ENCODE measurements around the gene DSC1. TPM values are rescaled to one million over a fixed set of nuclear protein-coding genes. Genes with fewer than 3 reads are reported as not detected.
A peak's percentile ranks its signal among the peaks of the same experiment; 100 is the strongest.
"Not testable (repeated sequence)": the region's sequence is repeated elsewhere in the genome, so short reads cannot be mapped to it uniquely, and the experiment has no call there.

The DSC1 gene
- total and polyA plus RNA-seq, 9 donors = under 0.01 to 9.4 (median 0.32) TPM; not detected in 5

DNA sequence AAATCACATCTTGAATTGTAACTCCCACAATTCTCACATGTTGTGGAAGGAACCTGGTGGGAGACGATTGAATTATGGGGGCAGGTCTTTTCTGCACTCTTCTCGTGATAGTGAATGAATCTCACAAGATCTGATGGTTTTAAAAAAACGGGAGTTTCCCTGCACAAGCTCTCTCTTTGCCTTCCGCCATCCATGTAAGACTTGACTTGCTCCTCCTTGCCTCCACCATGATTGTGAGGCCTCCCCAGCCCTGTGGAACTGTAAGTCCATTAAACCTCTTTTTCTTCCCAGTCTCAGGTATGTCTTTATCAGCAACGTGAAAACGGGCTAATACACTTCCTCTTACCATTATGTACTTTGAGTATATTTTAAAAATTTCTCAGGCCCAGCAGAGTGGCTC lies 14.7 kb upstream of the DSC1 start:
- H3K36me3 ChIP-seq (ENCODE audit: control insufficient read depth, insufficient read depth, low read length); DNase-seq; H3K4me1 ChIP-seq (ENCODE audit: control insufficient read depth, insufficient read depth, low read length); H3K9me3 ChIP-seq (replicated peaks; ENCODE audit: control insufficient read depth, low read depth, low read length); H3K4me3 ChIP-seq (ENCODE audit: low read length); H3K27me3 ChIP-seq (ENCODE audit: control insufficient read depth, insufficient read depth, low read length); H3K27ac ChIP-seq (ENCODE audit: low read length): not testable (repeated sequence)
- 90% methylated on average over 3 of the region's 6 CpGs for WGBS (ENCODE audit: insufficient coverage)

DNA sequence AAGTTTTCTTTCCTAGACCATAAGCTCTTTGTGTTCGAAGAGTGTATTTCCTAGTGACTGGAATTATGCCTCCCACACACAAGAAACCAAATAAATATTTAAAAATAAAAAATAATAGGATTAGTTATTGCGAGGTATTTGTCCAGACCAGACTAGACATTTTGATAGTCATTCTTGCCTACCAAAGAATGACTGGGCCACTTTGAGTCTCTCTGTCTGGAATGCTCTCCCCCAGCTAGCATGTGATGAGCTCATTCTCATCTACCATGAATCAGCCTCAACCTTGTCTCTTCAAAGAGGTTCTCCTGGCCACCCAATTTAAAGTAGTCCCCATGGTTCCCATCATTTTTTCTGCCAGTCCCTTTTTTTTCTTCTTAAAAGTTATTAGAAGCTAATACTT lies 13.9 kb upstream of the DSC1 start:
- no peaks in the 10 kb centered on the region for H3K9me3 ChIP-seq (replicated peaks; ENCODE audit: control insufficient read depth, low read depth, low read length)
- no peaks in the 10 kb centered on the region for H3K36me3 ChIP-seq (ENCODE audit: control insufficient read depth, insufficient read depth, low read length)
- no CpG with 5 or more reads among the region's 2 CpGs for WGBS (ENCODE audit: insufficient coverage)
- H3K4me3 ChIP-seq (ENCODE audit: low read length) = no peak overlapping the region
- H3K27ac ChIP-seq (ENCODE audit: low read length) = no peak overlapping the region
- no peak for DNase-seq
- H3K27me3 ChIP-seq (ENCODE audit: control insufficient read depth, insufficient read depth, low read length) = no peaks in the 10 kb centered on the region
- H3K4me1 ChIP-seq (ENCODE audit: control insufficient read depth, insufficient read depth, low read length) = no peaks in the 10 kb centered on the region

DNA sequence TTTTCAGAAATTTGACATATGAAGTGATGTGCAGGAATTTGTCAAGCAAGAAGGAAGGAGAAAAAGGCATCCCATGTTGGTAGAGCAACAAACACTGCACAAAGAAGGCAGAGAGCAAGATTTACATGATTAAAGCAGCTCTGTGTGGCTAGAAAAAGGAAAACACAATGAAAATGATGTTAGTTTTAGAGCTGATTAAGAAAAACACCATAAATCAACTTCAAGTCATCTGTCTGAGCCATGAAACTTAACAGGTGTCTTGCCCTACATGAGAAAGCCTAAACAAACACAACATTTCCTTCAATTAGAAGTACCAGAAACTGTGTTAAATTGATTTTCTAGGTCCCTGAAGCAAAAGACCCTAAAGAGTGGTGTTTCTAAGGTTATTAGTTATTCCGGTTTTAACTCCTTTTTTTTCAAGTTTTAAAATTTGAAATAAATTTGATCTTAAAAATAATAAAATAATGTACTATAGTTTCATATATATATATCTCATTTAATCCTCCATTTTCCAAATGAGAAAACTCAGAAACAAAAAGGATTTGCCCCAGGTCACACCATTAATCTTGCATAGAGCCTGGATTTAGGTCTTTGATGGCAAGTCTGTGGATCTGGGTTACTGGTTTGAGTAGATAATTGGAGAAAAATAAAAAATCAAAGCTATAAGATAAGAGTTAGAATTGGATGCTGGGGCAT lies 8.6 kb upstream of the DSC1 start:
- Histone ChIP-seq H3K4me1 (ENCODE audit: control insufficient read depth, insufficient read depth, low read length) (no peaks in the 10 kb centered on the region), H3K4me3 (ENCODE audit: low read length) (no peak overlapping the region), H3K27me3 (ENCODE audit: control insufficient read depth, insufficient read depth, low read length) (no peaks in the 10 kb centered on the region), H3K36me3 (ENCODE audit: control insufficient read depth, insufficient read depth, low read length) (no peaks in the 10 kb centered on the region), H3K9me3 (replicated peaks; ENCODE audit: control insufficient read depth, low read depth, low read length) (no peaks in the 10 kb centered on the region), H3K27ac (ENCODE audit: low read length) (no peak overlapping the region)
- DNase-seq = no peak
- WGBS (ENCODE audit: insufficient coverage) = no CpG with 5 or more reads among the region's 1 CpG

DNA sequence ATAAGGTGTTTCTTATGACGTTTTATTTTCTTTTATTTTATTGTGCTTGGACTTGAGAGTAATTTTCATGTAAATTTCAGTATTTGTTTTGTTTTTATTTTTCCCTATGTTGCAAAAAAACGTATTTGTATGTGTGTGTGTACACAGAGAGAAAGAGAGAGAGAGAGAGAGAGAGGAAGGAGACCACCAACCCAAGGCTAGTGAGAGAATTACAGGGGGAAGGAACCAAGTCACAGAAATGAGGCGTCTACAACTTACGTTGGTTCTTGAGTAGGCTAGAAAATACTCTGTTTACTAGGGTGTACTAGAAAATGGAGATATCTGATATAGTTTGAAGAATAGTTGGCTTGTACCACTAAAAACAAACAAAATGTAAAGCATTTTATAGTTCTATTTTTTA lies 7.7 kb upstream of the DSC1 start:
- H3K9me3 ChIP-seq (replicated peaks; ENCODE audit: control insufficient read depth, low read depth, low read length) = no peaks in the 10 kb centered on the region
- H3K27me3 ChIP-seq (ENCODE audit: control insufficient read depth, insufficient read depth, low read length) = no peaks in the 10 kb centered on the region
- no peak for DNase-seq
- no peak overlapping the region for H3K27ac ChIP-seq (ENCODE audit: low read length)
- H3K4me3 ChIP-seq (ENCODE audit: low read length) = no peak overlapping the region
- H3K36me3 ChIP-seq (ENCODE audit: control insufficient read depth, insufficient read depth, low read length) = no peaks in the 10 kb centered on the region
- WGBS (ENCODE audit: insufficient coverage) = 77% methylated on average over 3 of the region's 4 CpGs
- H3K4me1 ChIP-seq (ENCODE audit: control insufficient read depth, insufficient read depth, low read length) = no peaks in the 10 kb centered on the region

DNA sequence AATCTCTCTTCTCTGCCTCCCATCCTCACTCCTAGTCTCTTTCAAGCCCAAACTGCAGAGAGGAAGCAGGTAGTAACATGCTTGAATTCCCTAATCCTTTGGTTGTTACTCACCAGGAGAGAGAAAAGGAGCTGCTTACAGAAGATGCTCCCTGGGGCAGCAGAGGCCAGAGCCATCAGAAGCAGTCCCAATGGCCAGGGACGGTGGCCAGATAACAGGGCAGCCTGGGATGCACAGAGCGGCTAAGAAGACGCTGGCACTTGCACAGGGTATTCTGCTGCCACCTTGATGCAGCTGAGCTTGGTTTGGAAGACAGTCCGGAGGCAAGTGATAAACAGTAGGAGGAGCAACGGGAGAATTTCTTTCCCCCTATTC lies 250 bp downstream of the DSC1 start:
- H3K27ac ChIP-seq (ENCODE audit: low read length) = no peak overlapping the region

DNA sequence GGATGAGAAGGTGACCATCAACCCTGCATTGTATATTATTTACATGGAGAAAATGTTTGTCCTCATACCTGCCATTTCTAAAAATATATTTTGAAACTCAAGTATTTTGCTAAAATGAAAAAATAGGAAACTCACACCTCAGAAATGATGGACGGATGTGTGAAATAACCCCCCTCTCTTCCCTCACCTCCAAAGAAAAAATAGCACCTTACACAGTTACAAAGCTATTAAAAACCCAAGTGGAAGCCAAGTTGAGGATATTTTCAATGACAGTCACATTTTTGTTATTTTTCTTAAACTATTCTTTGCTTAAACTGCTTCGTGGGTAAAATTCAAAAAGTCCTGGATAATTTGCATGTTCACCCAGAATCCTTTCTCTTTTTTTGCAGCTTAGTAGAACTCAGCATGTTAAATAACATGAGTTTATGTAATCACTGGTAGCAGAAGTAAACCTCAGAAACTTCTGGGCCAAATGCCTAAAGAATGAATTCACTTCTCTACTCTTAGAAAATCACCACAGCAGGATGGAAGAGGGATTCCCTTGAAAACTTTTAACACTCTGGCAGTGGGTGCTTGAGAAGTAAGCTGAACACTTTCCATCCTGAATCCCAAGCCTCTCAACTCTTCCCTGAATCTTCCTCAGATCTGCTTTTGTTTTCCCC lies 768 bp downstream of the DSC1 start:
- no CpG with 5 or more reads among the region's 2 CpGs for WGBS (ENCODE audit: insufficient coverage)
- Histone ChIP-seq H3K36me3 (ENCODE audit: control insufficient read depth, insufficient read depth, low read length) (no peaks in the 10 kb centered on the region), H3K9me3 (replicated peaks; ENCODE audit: control insufficient read depth, low read depth, low read length) (no peaks in the 10 kb centered on the region), H3K4me1 (ENCODE audit: control insufficient read depth, insufficient read depth, low read length) (no peaks in the 10 kb centered on the region), H3K27me3 (ENCODE audit: control insufficient read depth, insufficient read depth, low read length) (no peaks in the 10 kb centered on the region), H3K27ac (ENCODE audit: low read length) (no peak overlapping the region), H3K4me3 (ENCODE audit: low read length) (no peak overlapping the region)
- no peak for DNase-seq

More for the DNA sequence above, 250 bp downstream of the DSC1 start:
- Histone ChIP-seq H3K4me1 (ENCODE audit: control insufficient read depth, insufficient read depth, low read length) (no peaks in the 10 kb centered on the region), H3K9me3 (replicated peaks; ENCODE audit: control insufficient read depth, low read depth, low read length) (no peaks in the 10 kb centered on the region), H3K4me3 (ENCODE audit: low read length) (no peak overlapping the region), H3K36me3 (ENCODE audit: control insufficient read depth, insufficient read depth, low read length) (no peaks in the 10 kb centered on the region), H3K27me3 (ENCODE audit: control insufficient read depth, insufficient read depth, low read length) (no peaks in the 10 kb centered on the region)
- 68% methylated on average over 3 of the region's 5 CpGs for WGBS (ENCODE audit: insufficient coverage)
- no peak for DNase-seq

DNA sequence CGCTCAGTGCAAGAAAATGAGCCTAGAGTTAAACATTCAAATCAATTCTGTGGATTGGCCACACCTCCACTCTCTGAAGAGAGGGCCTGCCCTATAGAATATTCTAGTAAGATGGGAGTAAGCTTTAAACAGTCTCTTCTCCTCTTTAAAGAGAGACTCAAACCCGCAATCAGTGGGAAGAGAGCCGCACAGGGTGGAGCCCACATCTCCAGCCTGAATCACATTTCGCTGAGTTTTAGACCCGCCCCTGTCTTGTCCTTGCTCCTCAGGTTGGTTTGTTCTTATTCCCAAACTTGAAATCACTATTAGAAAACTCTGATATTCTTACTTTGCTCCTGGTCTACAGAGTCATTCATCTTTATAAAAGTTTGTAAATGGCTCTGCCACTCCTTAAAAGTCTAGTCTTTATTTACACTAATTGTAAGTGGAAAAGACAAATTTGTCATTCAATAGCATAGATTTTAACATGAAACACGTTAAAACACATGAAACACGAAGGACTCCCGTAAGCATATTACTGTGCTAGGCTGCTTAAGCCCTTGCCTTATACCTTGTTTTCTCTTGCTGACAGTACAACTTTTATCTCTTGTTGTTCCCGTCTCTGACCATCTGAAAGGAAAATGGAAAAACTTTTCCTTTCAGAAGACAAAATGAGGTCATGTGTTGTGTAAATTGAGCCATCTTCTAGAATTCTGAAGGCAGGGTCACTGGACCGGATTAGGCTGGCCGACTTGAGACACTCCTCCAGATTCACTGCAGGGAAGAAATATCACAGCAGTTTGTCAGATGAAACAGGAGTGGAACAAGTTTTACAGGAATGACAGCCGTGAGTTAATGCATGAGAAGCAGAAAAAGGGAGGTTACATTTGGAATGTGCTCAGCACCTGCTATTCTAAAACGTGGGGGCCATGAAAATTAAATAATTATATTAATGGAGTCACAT lies 5.6 kb downstream of the DSC1 start:
- peak; percentile 1 for DNase-seq

DNA sequence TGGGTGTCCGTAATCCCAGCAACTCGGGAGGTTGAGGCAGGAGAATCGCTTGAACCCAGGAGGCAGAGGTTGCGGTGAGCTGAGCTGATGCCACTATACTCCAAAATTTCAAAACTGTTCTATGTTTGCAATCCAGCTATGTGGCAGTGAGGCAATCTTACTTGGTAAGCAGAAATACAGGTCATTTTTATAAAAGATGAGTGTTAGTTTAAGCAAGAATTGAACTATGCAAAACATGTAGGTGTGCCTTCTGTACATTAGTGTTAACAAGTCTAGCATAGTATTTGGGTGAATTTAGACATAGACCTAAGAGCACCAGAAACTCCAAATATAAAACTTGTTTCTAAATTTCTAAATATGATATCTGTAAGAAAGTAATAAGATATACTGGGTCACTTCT lies 7.2 kb downstream of the DSC1 start:
- Histone ChIP-seq H3K4me3 (ENCODE audit: low read length) (no peak overlapping the region), H3K27ac (ENCODE audit: low read length) (no peak overlapping the region), H3K9me3 (replicated peaks; ENCODE audit: control insufficient read depth, low read depth, low read length) (no peaks in the 10 kb centered on the region), H3K36me3 (ENCODE audit: control insufficient read depth, insufficient read depth, low read length) (no peaks in the 10 kb centered on the region), H3K4me1 (ENCODE audit: control insufficient read depth, insufficient read depth, low read length) (no peaks in the 10 kb centered on the region), H3K27me3 (ENCODE audit: control insufficient read depth, insufficient read depth, low read length) (no peaks in the 10 kb centered on the region)
- WGBS (ENCODE audit: insufficient coverage) = 93% methylated on average over 3 of the region's 4 CpGs
- DNase-seq = no peak

More for the DNA sequence above, 5.6 kb downstream of the DSC1 start:
- Histone ChIP-seq H3K27me3 (ENCODE audit: control insufficient read depth, insufficient read depth, low read length) (no peaks in the 10 kb centered on the region), H3K36me3 (ENCODE audit: control insufficient read depth, insufficient read depth, low read length) (no peaks in the 10 kb centered on the region), H3K27ac (ENCODE audit: low read length) (no peak overlapping the region), H3K4me3 (ENCODE audit: low read length) (no peak overlapping the region), H3K9me3 (replicated peaks; ENCODE audit: control insufficient read depth, low read depth, low read length) (no peaks in the 10 kb centered on the region), H3K4me1 (ENCODE audit: control insufficient read depth, insufficient read depth, low read length) (no peaks in the 10 kb centered on the region)
- WGBS (ENCODE audit: insufficient coverage) = 67% methylated on average over 8 of the region's 13 CpGs

DNA sequence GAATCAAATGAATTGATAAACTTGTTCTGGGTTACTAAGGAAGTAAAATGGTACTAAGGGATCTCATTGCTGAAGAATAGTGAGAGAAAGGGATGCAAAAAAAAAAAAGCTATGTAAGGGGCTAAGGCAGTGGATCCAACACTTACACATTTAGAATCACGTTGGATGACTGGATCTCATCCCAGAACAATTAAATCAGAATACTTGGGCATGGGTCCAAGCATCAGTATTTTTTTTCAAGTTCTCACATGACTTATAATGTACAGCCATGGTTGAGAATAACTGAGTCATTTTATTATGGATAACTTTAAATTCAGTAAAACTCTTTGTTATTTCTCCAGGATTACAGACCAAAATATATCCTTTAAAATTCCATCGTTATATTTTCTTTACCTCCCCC lies 8.5 kb downstream of the DSC1 start:
- no peak overlapping the region for H3K27ac ChIP-seq (ENCODE audit: low read length)
- no peaks in the 10 kb centered on the region for H3K4me1 ChIP-seq (ENCODE audit: control insufficient read depth, insufficient read depth, low read length)
- no peaks in the 10 kb centered on the region for H3K9me3 ChIP-seq (replicated peaks; ENCODE audit: control insufficient read depth, low read depth, low read length)
- no CpG with 5 or more reads among the region's 2 CpGs for WGBS (ENCODE audit: insufficient coverage)
- no peaks in the 10 kb centered on the region for H3K36me3 ChIP-seq (ENCODE audit: control insufficient read depth, insufficient read depth, low read length)
- H3K4me3 ChIP-seq (ENCODE audit: low read length) = no peak overlapping the region
- no peaks in the 10 kb centered on the region for H3K27me3 ChIP-seq (ENCODE audit: control insufficient read depth, insufficient read depth, low read length)
- DNase-seq = no peak

DNA sequence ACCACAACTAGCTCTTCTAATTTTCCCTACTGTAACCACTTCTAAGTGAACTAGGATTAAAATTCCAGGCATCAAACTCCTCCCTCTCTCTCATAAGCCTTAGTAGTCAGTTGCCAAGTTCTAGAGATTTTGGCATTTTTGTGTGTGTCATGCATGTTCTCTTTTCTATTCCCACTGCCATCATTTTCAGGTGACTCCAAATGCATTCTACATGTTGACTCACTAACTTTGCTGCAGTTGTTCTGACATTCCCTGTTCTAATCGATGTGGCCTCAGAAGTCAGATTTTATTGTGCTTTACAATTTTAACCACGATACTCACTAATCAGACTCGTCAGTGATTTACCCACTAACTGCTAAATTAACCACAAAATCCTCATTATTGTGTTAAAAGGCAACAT lies 13.3 kb downstream of the DSC1 start:
- Histone ChIP-seq H3K27me3 (ENCODE audit: control insufficient read depth, insufficient read depth, low read length) (no peaks in the 10 kb centered on the region), H3K9me3 (replicated peaks; ENCODE audit: control insufficient read depth, low read depth, low read length) (no peaks in the 10 kb centered on the region), H3K4me3 (ENCODE audit: low read length) (no peak overlapping the region), H3K36me3 (ENCODE audit: control insufficient read depth, insufficient read depth, low read length) (no peaks in the 10 kb centered on the region), H3K4me1 (ENCODE audit: control insufficient read depth, insufficient read depth, low read length) (no peaks in the 10 kb centered on the region), H3K27ac (ENCODE audit: low read length) (no peak overlapping the region)
- DNase-seq = no peak
- 100% methylated on average over 1 of the region's 3 CpGs for WGBS (ENCODE audit: insufficient coverage)
